Lower leg skin (tissue), 3 donors: ENCODE results near the gene CNTN4.

Experiments used
- CTCF ChIP-seq, 3 donors: fragments of 450-650 bp; IDR thresholded peaks; one replicate each; pipeline ENCODE4 v1.5.1; 2016; ENCODE audit warnings: antibody characterized with exemption in 3 of 3, mild to moderate bottlenecking in 3 of 3, moderate library complexity in 2 of 3
- POLR2A ChIP-seq, 2 donors: fragments of 450-650 bp; IDR thresholded peaks; one replicate each; pipeline ENCODE4 v1.6.1; 2016 to 2017; ENCODE audit warnings: antibody characterized with exemption in 2 of 2, mild to moderate bottlenecking in 1 of 2, moderate library complexity in 1 of 2

DNA sequence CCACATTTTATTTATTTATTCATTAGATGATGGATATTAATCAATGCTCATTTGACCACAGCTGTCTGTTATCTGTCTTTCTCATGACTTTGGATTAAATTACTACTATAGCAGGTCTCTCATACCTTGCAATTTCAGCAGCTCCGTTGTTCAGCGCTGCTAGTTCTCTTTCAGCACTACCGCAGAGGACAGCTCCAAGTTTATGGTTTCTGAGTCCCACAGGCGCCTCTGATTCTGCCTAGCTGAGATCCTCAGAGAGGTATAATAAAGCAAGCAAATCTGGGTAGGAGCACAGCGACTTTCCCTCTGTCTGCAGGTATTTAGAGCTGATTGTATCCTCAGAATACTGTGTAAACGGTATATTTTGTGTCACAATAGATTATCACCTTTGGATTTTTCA lies 204.9 kb downstream of the CNTN4 start:
- TF ChIP-seq CTCF (IDR thresholded peaks at IDR 0.05) (no peak), POLR2A (IDR thresholded peaks at IDR 0.05) (no peak)
